IPS-11a (cell line): ENCODE results near the gene CDH18.

ENCODE experiments used
- H3K4me3 ChIP-seq: one replicate; pipeline ENCODE4 v1.5.1; 2013; ENCODE audit warnings: low read depth, low read length, control low read depth

The CDH18 gene

DNA sequence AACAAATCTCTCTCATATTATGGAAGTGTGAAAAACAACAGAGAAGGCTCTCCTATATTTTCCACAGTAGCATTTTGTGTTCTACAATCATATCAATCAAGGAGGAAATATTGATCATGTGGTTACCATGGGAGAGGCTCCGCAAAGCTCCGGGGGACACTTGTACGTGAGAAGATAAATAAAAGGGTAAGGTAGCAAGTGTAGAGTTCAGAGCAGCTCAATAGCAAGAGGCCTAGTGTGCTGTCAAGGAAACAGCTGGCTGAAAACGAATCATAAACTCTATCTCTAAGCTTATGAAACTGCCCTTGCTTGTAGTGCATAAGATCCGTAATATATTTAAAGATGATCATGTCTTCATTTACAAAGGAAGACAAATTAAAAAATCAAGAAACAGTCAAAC is 57.5 kb downstream of the CDH18 start:
- no peak overlapping the region for H3K4me3 ChIP-seq

GRCh38 chr5:19928562-19929421 is 59.2 kb downstream of the CDH18 start:
- no peak overlapping the region for H3K4me3 ChIP-seq

DNA sequence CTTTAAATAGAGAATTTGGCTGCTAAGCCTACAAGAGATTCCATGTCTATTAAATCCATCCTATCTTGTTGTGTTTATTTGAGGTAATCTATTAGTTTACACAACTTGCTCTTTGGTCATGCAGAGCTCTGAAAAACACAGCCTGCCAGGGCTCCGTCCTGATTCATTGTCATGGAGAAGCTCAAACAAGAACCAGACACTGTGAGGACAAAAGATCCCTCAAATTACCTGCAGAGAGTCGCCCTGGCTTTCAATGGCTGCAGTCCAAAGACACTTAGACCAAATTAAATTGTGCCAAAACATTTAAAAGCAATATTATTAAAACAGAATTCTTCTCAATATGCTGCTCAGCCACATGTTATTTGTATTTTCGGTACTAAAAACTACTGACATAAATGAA is 60.1 kb downstream of the CDH18 start:
- no peak overlapping the region for H3K4me3 ChIP-seq

DNA sequence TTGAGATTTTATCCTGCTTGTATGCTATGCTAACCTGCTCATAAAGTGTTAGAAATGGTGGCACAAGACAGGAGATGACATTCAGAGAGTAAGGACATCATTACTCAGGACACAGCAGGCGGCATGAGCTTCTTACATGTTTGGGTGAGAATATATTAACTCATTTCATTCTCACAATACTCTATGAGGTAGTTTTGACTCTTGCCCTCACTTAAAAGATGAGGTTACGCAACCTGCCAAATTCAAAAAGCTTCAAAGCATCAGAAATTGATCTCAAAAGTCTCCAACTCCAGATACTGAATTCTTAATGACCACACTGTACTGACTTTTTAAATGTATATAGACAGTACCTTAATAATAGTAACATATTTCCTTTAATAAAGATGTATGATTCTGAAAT is 60.8 kb downstream of the CDH18 start:
- H3K4me3 ChIP-seq, result no peak overlapping the region

- no peak overlapping the region for H3K4me3 ChIP-seq
These were observed 64.3 kb downstream of the CDH18 start for GRCh38 chr5:19923742-19924141.

DNA sequence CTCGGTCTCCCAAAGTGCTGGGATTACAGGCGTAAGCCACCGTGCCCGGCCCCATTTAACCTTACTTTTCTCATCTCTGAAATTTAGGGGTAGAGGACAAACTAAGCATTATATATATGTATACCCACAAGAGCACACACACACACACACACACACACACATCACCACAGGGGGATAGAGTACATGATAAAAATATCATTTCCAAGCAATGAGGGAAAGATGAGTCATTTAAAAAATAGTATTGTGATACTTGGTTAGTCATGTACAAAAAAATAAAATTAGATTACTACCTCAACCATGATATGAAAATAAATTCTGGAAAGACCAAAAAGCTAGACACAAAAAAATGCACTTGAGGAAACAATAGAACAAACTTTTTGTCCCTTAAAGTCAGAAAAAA is 67.2 kb downstream of the CDH18 start:
- H3K4me3 ChIP-seq, result no peak overlapping the region

GRCh38 chr5:19918780-19919179 is 69.2 kb downstream of the CDH18 start:
- no peak overlapping the region for H3K4me3 ChIP-seq

DNA sequence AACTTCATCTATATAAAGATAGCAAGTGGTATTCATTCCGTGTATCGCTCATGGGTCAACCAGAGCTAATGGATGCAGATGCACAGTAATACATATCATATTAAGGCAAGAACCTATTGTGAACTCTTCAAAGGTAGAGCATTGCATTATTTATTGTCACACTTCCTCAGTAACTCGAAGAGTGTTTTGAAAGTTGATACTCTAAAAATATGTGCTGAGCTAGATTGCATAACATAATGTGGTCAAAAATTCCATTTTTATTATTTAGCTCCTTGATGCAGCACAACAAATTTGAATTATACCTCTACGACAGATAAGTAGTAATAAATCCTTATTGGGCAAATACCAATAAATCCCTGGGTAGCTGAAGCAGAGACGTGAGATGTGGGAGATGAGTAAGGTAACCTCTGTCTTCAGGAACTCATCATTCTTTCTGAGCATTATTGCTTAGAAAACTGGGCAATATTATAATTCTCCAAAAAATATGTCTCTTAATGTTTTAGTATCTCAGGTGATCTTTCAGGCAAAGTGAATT is 70.3 kb downstream of the CDH18 start:
- H3K4me3 ChIP-seq, result no peak overlapping the region

- H3K4me3 ChIP-seq, result no peak overlapping the region
These were observed 77.9 kb downstream of the CDH18 start for GRCh38 chr5:19910136-19910535.

DNA sequence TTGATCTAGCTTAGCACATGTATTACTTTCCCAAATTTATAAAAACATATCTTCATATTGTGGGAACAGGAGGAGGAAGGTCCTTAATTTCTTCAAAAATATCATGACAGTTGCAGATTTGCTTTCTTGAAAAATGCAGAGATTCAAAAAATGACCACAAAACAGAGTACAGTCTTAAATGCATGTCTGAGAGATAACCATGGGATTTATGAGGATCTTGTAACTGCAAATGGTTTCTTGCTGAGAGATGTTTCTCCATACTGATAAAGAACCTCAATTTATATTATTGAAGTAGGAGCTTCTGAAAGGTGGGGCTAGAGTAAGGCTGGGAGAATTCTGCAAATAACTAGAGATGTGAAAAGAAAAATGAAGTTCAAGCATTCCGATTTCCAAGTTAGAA is 83.2 kb downstream of the CDH18 start:
- no peak overlapping the region for H3K4me3 ChIP-seq

- no peak overlapping the region for H3K4me3 ChIP-seq
These were observed 84.4 kb downstream of the CDH18 start for GRCh38 chr5:19903611-19904010.

DNA sequence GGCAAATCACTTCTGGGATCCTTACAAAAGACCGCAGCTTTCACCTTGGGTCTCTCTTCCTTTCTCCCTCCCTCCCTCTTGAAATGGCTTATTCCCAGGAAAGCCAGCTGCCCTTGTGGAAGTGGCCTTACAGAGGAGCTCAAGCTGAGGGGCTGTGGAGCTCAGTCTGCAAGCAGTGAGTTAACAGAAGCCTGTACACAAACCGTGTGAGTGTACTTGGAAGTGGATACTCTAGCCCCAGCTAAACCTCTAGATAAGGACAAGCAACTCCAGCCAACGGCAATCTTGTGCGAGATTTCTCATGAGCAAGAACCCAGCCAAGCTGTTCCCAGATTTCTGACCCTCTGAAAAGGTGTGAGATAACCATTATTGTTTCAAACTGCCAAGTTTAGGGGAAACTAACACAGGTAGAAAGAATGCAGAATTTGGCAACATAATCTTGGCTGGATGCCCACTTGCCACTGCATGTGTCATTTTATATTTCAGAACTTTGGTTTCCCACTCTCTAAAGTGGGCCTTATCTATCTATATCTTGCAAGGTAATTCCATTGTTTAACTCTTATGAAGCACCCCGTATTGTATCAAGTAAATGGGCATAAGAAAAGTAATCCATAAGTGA is 85.6 kb downstream of the CDH18 start:
- no peak overlapping the region for H3K4me3 ChIP-seq

DNA sequence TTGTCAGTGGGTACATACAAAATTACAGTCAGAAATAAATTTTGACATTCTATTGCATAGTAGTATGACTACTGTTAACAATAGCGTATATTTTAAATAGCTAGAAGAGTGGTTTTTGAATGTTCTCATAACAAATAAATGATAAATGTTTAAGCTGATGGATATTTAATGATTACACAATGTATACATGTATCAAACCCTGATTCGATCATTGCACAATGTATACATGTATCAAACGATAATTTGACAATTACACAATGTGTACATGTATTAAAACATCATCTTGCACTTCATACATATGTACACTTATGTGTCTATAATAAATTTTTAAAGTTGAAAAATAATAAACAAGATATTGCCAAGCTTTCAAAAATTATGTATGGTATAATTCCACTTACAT is 87.7 kb downstream of the CDH18 start:
- no peak overlapping the region for H3K4me3 ChIP-seq

DNA sequence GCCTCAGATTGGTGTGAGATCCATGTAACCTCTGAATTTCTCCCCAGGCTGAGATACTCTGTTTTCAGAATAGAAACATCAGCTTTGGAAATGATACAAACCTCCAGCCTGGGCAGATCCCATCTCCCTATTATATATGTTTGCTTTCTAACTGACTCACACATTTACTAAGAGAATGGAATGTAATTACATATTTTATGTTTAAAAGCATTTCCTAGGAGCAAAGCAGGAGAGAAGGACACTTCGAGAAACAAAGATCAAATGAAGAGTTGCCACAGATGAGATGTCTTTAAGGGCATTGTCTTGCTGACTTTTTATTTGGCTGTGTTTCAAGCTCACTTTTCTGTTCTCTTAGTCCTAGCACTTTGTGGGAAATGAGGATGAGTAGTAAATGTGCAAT is 96.3 kb downstream of the CDH18 start:
- no peak overlapping the region for H3K4me3 ChIP-seq

DNA sequence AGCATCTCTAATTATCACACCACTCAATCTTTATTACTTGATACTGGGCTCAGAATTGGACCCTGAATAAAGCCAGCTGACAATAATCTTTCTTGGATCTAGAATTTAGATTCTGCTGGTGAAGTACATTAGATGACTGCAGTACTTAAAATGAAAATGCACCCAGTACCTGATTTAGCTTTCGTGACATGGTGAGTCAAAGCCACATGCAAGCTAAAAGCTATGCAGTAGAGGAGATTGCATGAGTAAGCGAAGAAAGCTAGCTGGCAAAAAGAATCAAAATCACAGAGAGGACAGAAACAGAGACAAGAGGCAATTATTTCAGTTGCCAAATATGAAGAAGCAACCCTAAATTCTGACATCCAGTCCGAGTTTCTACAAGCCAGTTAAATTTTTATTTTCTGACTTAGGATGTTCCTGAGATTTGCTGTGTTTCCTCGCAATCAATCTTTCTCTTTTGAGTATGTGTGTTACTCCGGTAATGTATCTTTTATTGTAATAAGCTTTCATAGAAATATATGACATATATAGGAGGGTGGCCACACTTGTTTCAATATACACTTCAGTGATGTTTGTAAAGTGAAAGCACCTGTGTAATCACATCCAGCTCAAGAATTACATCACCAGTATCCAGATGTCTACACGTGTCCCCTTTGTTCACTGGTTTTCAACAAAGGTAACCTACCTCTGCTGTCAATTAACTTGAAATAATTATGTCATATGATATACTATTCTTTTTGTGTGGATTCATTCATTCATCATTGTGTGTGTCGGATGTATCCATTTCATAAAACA is 101.7 kb downstream of the CDH18 start:
- H3K4me3 ChIP-seq, result no peak overlapping the region

GRCh38 chr5:19885040-19885824 is 102.8 kb downstream of the CDH18 start:
- no peak overlapping the region for H3K4me3 ChIP-seq

GRCh38 chr5:19880859-19881436 is 107.1 kb downstream of the CDH18 start:
- no peak overlapping the region for H3K4me3 ChIP-seq

DNA sequence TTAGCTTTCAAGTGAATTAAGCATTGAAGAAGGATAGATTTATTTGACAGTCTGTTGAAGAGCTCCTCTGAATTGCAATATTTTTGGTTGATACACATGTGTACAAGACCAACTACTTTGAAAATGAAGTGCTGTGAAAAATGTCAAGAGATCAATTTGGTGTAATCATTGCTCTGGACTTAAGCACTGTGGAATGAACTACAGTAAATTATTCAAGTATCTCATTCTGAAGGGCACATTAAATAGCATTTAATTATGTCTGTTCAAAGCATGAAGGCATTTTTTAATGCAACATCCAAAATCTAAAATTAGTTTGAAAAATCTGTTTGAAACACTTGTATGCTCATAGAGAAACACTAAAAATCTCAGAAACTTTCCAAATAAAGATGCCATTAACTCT is 107.5 kb downstream of the CDH18 start:
- no peak overlapping the region for H3K4me3 ChIP-seq

DNA sequence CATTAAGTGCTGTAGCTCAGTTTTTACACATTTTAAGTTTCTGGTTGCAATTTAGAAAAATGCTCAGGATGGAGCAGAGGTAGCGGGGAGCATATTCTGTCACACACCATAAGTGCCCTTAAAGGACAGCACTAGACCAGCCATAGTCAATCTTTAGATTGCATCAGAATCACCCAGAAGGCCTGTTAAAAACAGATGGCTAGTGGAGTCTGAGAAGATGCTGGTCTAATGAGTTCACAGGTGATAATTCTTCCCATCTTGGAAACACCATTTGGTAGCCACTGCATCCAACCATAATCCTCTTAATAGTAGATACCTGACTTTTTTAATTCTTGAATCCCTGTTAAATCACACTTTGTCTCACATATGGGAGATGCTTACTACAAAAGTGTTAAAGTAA is 113.2 kb downstream of the CDH18 start:
- H3K4me3 ChIP-seq, result no peak overlapping the region

DNA sequence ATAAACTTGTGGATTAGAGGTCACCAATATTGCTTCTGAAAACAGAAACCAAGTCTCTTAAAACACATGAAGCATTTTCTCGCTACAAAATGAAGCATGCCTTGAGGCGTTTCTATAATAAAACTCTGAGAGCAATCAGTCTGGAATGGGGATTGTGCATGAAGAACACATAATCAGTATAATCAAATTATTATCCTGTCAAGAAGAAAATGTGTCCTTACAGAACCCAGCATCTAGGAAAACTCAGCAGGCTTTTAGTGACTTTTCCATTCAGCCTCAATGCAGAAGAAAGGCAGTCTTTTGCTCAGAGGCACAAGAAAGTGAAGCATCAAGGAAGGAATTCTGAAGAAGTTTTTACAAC is 121.9 kb downstream of the CDH18 start:
- H3K4me3 ChIP-seq, result no peak overlapping the region
